Activated CD8-positive, alpha-beta memory T cell treated with anti-CD3 and anti-CD28 coated beads, Interleukin-2, amount 50 U/mL, for 24 hours (primary cell): Measurements from ENCODE around the gene MAPKBP1.

Experiments used
- DNase-seq: peaks from one replicate; pipeline ENCODE4 v3.0.0-alpha.2; 2020; ENCODE audit errors: extremely low read depth

Gene MAPKBP1

GRCh38 chr15:41788262-41788661 lies 14.0 kb downstream of the MAPKBP1 start:
- no peak for DNase-seq

GRCh38 chr15:41789236-41789635 lies 15.0 kb downstream of the MAPKBP1 start:
- no peak for DNase-seq

GRCh38 chr15:41789662-41790061 lies 15.4 kb downstream of the MAPKBP1 start:
- no peak for DNase-seq

- DNase-seq: no peak
Measured at GRCh38 chr15:41790169-41790568, 15.9 kb downstream of the MAPKBP1 start.

- no peak for DNase-seq
Measured at GRCh38 chr15:41790756-41791546, 16.7 kb downstream of the MAPKBP1 start.

GRCh38 chr15:41791547-41791937 lies 17.3 kb downstream of the MAPKBP1 start:
- no peak for DNase-seq

GRCh38 chr15:41792000-41792637 lies 17.8 kb downstream of the MAPKBP1 start:
- no peak for DNase-seq

- DNase-seq: no peak
Measured at GRCh38 chr15:41794081-41794480, 19.8 kb downstream of the MAPKBP1 start.

GRCh38 chr15:41795996-41796856 lies 21.9 kb downstream of the MAPKBP1 start:
- DNase-seq: no peak

- no peak for DNase-seq
Measured at GRCh38 chr15:41797201-41797944, 23.1 kb downstream of the MAPKBP1 start.

GRCh38 chr15:41798607-41799487 lies 24.6 kb downstream of the MAPKBP1 start:
- DNase-seq: no peak

- DNase-seq: no peak
Measured at GRCh38 chr15:41799488-41799805, 25.2 kb downstream of the MAPKBP1 start.

GRCh38 chr15:41801185-41801584 lies 26.9 kb downstream of the MAPKBP1 start:
- DNase-seq: no peak

GRCh38 chr15:41801850-41802455 lies 27.7 kb downstream of the MAPKBP1 start:
- no peak for DNase-seq

GRCh38 chr15:41804361-41804760 lies 30.1 kb downstream of the MAPKBP1 start:
- DNase-seq: no peak

- DNase-seq: no peak
Measured at GRCh38 chr15:41804916-41805666, 30.8 kb downstream of the MAPKBP1 start.

- DNase-seq: no peak
Measured at GRCh38 chr15:41805711-41806110, 31.4 kb downstream of the MAPKBP1 start.

GRCh38 chr15:41806291-41807181 lies 32.3 kb downstream of the MAPKBP1 start:
- no peak for DNase-seq

- no peak for DNase-seq
Measured at GRCh38 chr15:41809121-41809520, 34.8 kb downstream of the MAPKBP1 start.
